Measurements from ENCODE around the gene C1QL2. TPM values are rescaled to one million over a fixed set of nuclear protein-coding genes. Genes with fewer than 3 reads are reported as not detected.

Gene C1QL2
- total and polyA plus RNA-seq, 2 experiments from 2014 or later: 0.69 to 0.87 TPM

- ATAC-seq: no peak; the same call in 2 of the 3 replicates
- no peaks in the 10 kb centered on the region for H3K27me3 ChIP-seq (ENCODE audit: insufficient read depth)
- H3F3A ChIP-seq (replicated peaks; ENCODE audit: low read depth): no peaks in the 10 kb centered on the region
- no peak overlapping the region for H3K4me3 ChIP-seq
- H3K79me2 ChIP-seq (replicated peaks; ENCODE audit: insufficient read depth): no peaks in the 10 kb centered on the region
- Mint-ChIP-seq H3K27me3 (ENCODE audit: insufficient read depth, low read depth, poor library complexity) (peaks cover 7% of the 10 kb centered on the region), H3K27ac (no peak overlapping the region), H3K4me1 (peaks cover 2% of the 10 kb centered on the region; the same call in 1 of the 3 replicates), H3K9me3 (no peaks in the 10 kb centered on the region), H3K36me3 (ENCODE audit: low read depth) (no peaks in the 10 kb centered on the region), H3K4me3 (no peak overlapping the region)
- no peaks in the 10 kb centered on the region for H3K36me3 ChIP-seq (ENCODE audit: insufficient read depth)
- no peaks in the 10 kb centered on the region for H4K20me1 ChIP-seq (replicated peaks; ENCODE audit: insufficient read depth)
- no peak for DNase-seq (ENCODE audit: low spot score)
- H3K9me2 ChIP-seq (ENCODE audit: insufficient read depth): peaks cover 8% of the 10 kb centered on the region
- H3K4me2 ChIP-seq: no peak overlapping the region
- TF ChIP-seq, protein P1, sequence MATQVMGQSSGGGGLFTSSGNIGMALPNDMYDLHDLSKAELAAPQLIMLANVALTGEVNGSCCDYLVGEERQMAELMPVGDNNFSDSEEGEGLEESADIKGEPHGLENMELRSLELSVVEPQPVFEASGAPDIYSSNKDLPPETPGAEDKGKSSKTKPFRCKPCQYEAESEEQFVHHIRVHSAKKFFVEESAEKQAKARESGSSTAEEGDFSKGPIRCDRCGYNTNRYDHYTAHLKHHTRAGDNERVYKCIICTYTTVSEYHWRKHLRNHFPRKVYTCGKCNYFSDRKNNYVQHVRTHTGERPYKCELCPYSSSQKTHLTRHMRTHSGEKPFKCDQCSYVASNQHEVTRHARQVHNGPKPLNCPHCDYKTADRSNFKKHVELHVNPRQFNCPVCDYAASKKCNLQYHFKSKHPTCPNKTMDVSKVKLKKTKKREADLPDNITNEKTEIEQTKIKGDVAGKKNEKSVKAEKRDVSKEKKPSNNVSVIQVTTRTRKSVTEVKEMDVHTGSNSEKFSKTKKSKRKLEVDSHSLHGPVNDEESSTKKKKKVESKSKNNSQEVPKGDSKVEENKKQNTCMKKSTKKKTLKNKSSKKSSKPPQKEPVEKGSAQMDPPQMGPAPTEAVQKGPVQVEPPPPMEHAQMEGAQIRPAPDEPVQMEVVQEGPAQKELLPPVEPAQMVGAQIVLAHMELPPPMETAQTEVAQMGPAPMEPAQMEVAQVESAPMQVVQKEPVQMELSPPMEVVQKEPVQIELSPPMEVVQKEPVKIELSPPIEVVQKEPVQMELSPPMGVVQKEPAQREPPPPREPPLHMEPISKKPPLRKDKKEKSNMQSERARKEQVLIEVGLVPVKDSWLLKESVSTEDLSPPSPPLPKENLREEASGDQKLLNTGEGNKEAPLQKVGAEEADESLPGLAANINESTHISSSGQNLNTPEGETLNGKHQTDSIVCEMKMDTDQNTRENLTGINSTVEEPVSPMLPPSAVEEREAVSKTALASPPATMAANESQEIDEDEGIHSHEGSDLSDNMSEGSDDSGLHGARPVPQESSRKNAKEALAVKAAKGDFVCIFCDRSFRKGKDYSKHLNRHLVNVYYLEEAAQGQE (IDR thresholded peaks at IDR 0.05; ENCODE audit: unreplicated experiment): no peak
- TF ChIP-seq CREB1 (CRISPR knock-in tag; IDR thresholded peaks at IDR 0.05; ENCODE audit: low read depth): no peak
- no peak for TF ChIP-seq ZNF331 (CRISPR knock-in tag; IDR thresholded peaks at IDR 0.05; ENCODE audit: low read depth)
- no peak for TF ChIP-seq EZH2 (IDR thresholded peaks at IDR 0.05; ENCODE audit: low read depth, unreplicated experiment)
- no peak for TF ChIP-seq ZNF462 (CRISPR knock-in tag; IDR thresholded peaks at IDR 0.05)
- TF ChIP-seq POLR2AphosphoS5 (IDR thresholded peaks at IDR 0.05; ENCODE audit: low read depth): no peak
- TF ChIP-seq ZNF114 (CRISPR knock-in tag; IDR thresholded peaks at IDR 0.05): no peak
- no peak overlapping the region for H3K27ac ChIP-seq (ENCODE audit: low read depth)
- no peaks in the 10 kb centered on the region for H3K4me1 ChIP-seq (ENCODE audit: insufficient read depth)
- no peak overlapping the region for H2AFZ ChIP-seq
Observed at GRCh38 chr2:119180892-119181291, 22.3 kb upstream of the C1QL2 start.

Data from GM23338 (cell line).